Neural cell (in vitro differentiated cells): ENCODE results near the gene TGFBR2. TPM values are rescaled to one million over a fixed set of nuclear protein-coding genes. Genes with fewer than 3 reads are reported as not detected.

Experiments
- H2AFZ ChIP-seq: fragments of 200-600, 300-800 bp; sonication (generic), shearing (Covaris generic); 2 replicates; pipeline ENCODE4 v1.6.0; 2014; ENCODE audit warnings: low read depth, mild to moderate bottlenecking, antibody characterized with exemption, low read length, moderate library complexity
- H3F3A ChIP-seq: fragments of 200-600 bp; shearing (Covaris generic); 2 replicates; pipeline ENCODE4 v1.6.1; 2016; ENCODE audit warnings: mild to moderate bottlenecking, moderate library complexity, mixed read lengths, antibody characterized with exemption, low read length; ENCODE audit not compliant: insufficient read depth, poor library complexity, severe bottlenecking
- H3K27ac ChIP-seq: fragments of 200-600, 300-800 bp; sonication (generic), shearing (Covaris generic); 2 replicates; pipeline ENCODE4 v1.5.1; 2014; ENCODE audit warnings: mild to moderate bottlenecking, low read length, moderate library complexity
- H3K27me3 ChIP-seq: fragments of 300-800, 200-600 bp; sonication (generic), shearing (Covaris generic); 2 replicates; pipeline ENCODE4 v1.6.0; 2014; ENCODE audit warnings: mild to moderate bottlenecking, low read depth, low read length, moderate library complexity; ENCODE audit not compliant: insufficient read depth
- H3K36me3 ChIP-seq: fragments of 300-800, 200-600 bp; sonication (generic), shearing (Covaris generic); 2 replicates; pipeline ENCODE4 v1.5.1; 2014; ENCODE audit warnings: mild to moderate bottlenecking, antibody characterized with exemption, low read length, moderate library complexity; ENCODE audit not compliant: insufficient read depth
- H3K4me2 ChIP-seq: fragments of 300-800, 200-600 bp; sonication (generic), shearing (Covaris generic); 2 replicates; pipeline ENCODE4 v1.6.0; 2014; ENCODE audit warnings: mild to moderate bottlenecking, low read length
- H3K4me3 ChIP-seq: fragments of 300-800, 200-600 bp; sonication (generic), shearing (Covaris generic); 2 replicates; pipeline ENCODE4 v1.5.1; 2014; ENCODE audit warnings: mild to moderate bottlenecking, low read length, moderate library complexity
- H3K79me2 ChIP-seq: fragments of 200-600 bp; shearing (Covaris generic); replicated peaks from 2 replicates; pipeline ENCODE4 v1.6.0; 2014; ENCODE audit warnings: mild to moderate bottlenecking, low read length, moderate library complexity; ENCODE audit not compliant: insufficient read depth
- H3K9ac ChIP-seq: fragments of 300-800, 200-600 bp; sonication (generic), shearing (Covaris generic); 2 replicates; pipeline ENCODE4 v1.6.1; 2016; ENCODE audit warnings: mild to moderate bottlenecking, low read length, mixed read lengths
- H3K9me2 ChIP-seq: fragments of 200-600 bp; shearing (Covaris generic); 2 replicates; pipeline ENCODE4 v1.6.1; 2016; ENCODE audit warnings: mild to moderate bottlenecking, low read length, mixed read lengths; ENCODE audit not compliant: insufficient read depth
- H3K9me3 ChIP-seq: fragments of 200-600, 300-800 bp; sonication (generic), shearing (Covaris generic); 2 replicates; pipeline ENCODE4 v1.6.1; 2016; ENCODE audit warnings: mild to moderate bottlenecking, mixed run types, low read length, moderate library complexity, mixed read lengths
- H4K20me1 ChIP-seq: fragments of 200-600 bp; shearing (Covaris generic); 2 replicates; pipeline ENCODE4 v1.6.1; 2016; ENCODE audit warnings: mild to moderate bottlenecking, mixed run types; ENCODE audit not compliant: insufficient read depth
- CTCF ChIP-seq: fragments of 450-650 bp; IDR thresholded peaks from 2 replicates; pipeline ENCODE4 v1.5.1; 2014; ENCODE audit warnings: antibody characterized with exemption, mild to moderate bottlenecking, moderate library complexity; ENCODE audit not compliant: poor library complexity, severe bottlenecking
- EP300 ChIP-seq: fragments of 450-650 bp; conservative IDR thresholded peaks from 2 replicates; pipeline ENCODE4 v1.6.1; 2014; ENCODE audit warnings: antibody characterized with exemption, mild to moderate bottlenecking, moderate library complexity; ENCODE audit not compliant: poor library complexity, severe bottlenecking
- EZH2 ChIP-seq: fragments of 200-600, 300-800 bp; shearing (Covaris generic), sonication (generic); IDR thresholded peaks from 2 replicates; pipeline ENCODE4 v1.6.1; 2014; ENCODE audit warnings: antibody characterized with exemption, low read length, borderline replicate concordance, mild to moderate bottlenecking; ENCODE audit not compliant: insufficient read depth, poor library complexity, severe bottlenecking
- MXI1 ChIP-seq: fragments of 450-650 bp; conservative IDR thresholded peaks from 2 replicates; pipeline ENCODE4 v1.6.1; 2014; ENCODE audit warnings: antibody characterized with exemption, mild to moderate bottlenecking; ENCODE audit not compliant: poor library complexity, severe bottlenecking
- POLR2AphosphoS5 ChIP-seq: IDR thresholded peaks from 2 replicates; pipeline ENCODE4 v1.6.1; 2012
- RAD21 ChIP-seq: fragments of 450-650 bp; conservative IDR thresholded peaks from 2 replicates; pipeline ENCODE4 v1.6.1; 2014; ENCODE audit warnings: antibody characterized with exemption, mild to moderate bottlenecking, moderate library complexity
- REST ChIP-seq: IDR thresholded peaks from 2 replicates; pipeline ENCODE4 v1.6.1; 2012; ENCODE audit warnings: borderline replicate concordance
- SMC3 ChIP-seq: fragments of 450-650 bp; conservative IDR thresholded peaks from 2 replicates; pipeline ENCODE4 v1.6.1; 2014; ENCODE audit warnings: antibody characterized with exemption, mild to moderate bottlenecking, moderate library complexity; ENCODE audit not compliant: poor library complexity
- TAF1 ChIP-seq: IDR thresholded peaks from 2 replicates; pipeline ENCODE4 v1.6.1; 2012; ENCODE audit warnings: low read depth
- polyA plus RNA-seq: library from polyadenylated mRNA; depleted of rRNA; stranded (reverse); fragments of >200 nt; gene quantifications from 2 replicates; pipeline ENCODE4 v1.2.3, GENCODE V29; 2014

Gene TGFBR2
- polyA plus RNA-seq, 1 donor from 2014 or later: not detected

- Histone ChIP-seq H3K27me3 (peaks cover 22% of the 10 kb centered on the region), H2AFZ (no peak overlapping the region), H3K9ac (no peak overlapping the region), H3K4me2 (no peak overlapping the region), H3K36me3 (no peaks in the 10 kb centered on the region), H3K27ac (no peak overlapping the region), H3K9me2 (no peaks in the 10 kb centered on the region), H3K9me3 (no peaks in the 10 kb centered on the region), H3F3A (no peaks in the 10 kb centered on the region), H3K79me2 (no peaks in the 10 kb centered on the region), H3K4me3 (no peak overlapping the region), H4K20me1 (no peaks in the 10 kb centered on the region)
- TF ChIP-seq REST (no peak), SMC3 (no peak), EZH2 (no peak)
Observed at GRCh38 chr3:30610702-30611368, 4.4 kb downstream of the TGFBR2 start.

- H3K9me2 ChIP-seq: no peaks in the 10 kb centered on the region
- peaks cover 12% of the 10 kb centered on the region for H3K27me3 ChIP-seq
- H3K27ac ChIP-seq: no peak overlapping the region
- H3K9ac ChIP-seq: no peak overlapping the region
- no peaks in the 10 kb centered on the region for H3F3A ChIP-seq
- H3K4me3 ChIP-seq: no peak overlapping the region
- no peaks in the 10 kb centered on the region for H3K9me3 ChIP-seq
- no peaks in the 10 kb centered on the region for H3K79me2 ChIP-seq
- H2AFZ ChIP-seq: no peak overlapping the region
- no peak overlapping the region for H3K4me2 ChIP-seq
- H3K36me3 ChIP-seq: no peaks in the 10 kb centered on the region
- TF ChIP-seq EZH2 (no peak), REST (no peak), EP300 (no peak), SMC3 (no peak), CTCF (no peak), TAF1 (no peak), POLR2AphosphoS5 (no peak), RAD21 (no peak), MXI1 (no peak)
- no peaks in the 10 kb centered on the region for H4K20me1 ChIP-seq
Observed at GRCh38 chr3:30611613-30612436, 5.4 kb downstream of the TGFBR2 start.
